Lower lobe of right lung (tissue), 2 donors: Measurements from ENCODE around the gene PRKG1. TPM values are rescaled to one million over a fixed set of nuclear protein-coding genes. Genes with fewer than 3 reads are reported as not detected.
"Not testable (repeated sequence)": the region's sequence is repeated elsewhere in the genome, so short reads cannot be mapped to it uniquely, and the experiment has no call there.

Experiments
- ATAC-seq, 2 donors: fragments of 200-7000 bp; cut with Tn5 transposase; one replicate each; pipeline ENCODE4 v1.9.1; 2020 to 2022; ENCODE audit warnings: mild to moderate bottlenecking in 2 of 2, moderate library complexity in 2 of 2
- DNase-seq: peaks from one replicate; pipeline ENCODE4 v3.0.0-alpha.2; 2020
- H3K27ac ChIP-seq: fragments of 200-600 bp; one replicate; pipeline ENCODE4 v1.8.0; 2022
- H3K27me3 ChIP-seq: fragments of 200-600 bp; one replicate; pipeline ENCODE4 v1.8.0; 2022; ENCODE audit warnings: low read depth
- H3K36me3 ChIP-seq: fragments of 200-600 bp; one replicate; pipeline ENCODE4 v1.8.0; 2022; ENCODE audit warnings: mild to moderate bottlenecking
- H3K4me1 ChIP-seq: fragments of 200-600 bp; one replicate; pipeline ENCODE4 v1.8.0; 2022
- H3K4me3 ChIP-seq: fragments of 200-600 bp; one replicate; pipeline ENCODE4 v1.8.0; 2022; ENCODE audit warnings: mild to moderate bottlenecking
- H3K9me3 ChIP-seq: fragments of 200-600 bp; one replicate; pipeline ENCODE4 v1.8.0; 2022
- intact Hi-C: fragments of 100-400 bp; cut with DNase I; formaldehyde crosslinking; loops from one replicate; pipeline ENCODE4 v1.11.0; 2022
- total RNA-seq: library from RNA; stranded (reverse); fragmentation: NEBNext Ultra II Directional; extraction: Animal tissue kit (Norgen Biotek cat#: 25700); gene quantifications from one replicate; pipeline ENCODE4 v1.2.1, GENCODE V29; 2021
- TF ChIP-seq, protein P1 (sequence below): fragments of 200-600 bp; IDR thresholded peaks from one replicate; pipeline ENCODE4 v1.8.0; 2022; ENCODE audit warnings: antibody characterized with exemption, mild to moderate bottlenecking
- donor health status: DM: no; HTN: yes; CAD: no; lungs with severe emphysema.

The PRKG1 gene
- total RNA-seq, 1 donor from 2014 or later, result 23.6 TPM

DNA sequence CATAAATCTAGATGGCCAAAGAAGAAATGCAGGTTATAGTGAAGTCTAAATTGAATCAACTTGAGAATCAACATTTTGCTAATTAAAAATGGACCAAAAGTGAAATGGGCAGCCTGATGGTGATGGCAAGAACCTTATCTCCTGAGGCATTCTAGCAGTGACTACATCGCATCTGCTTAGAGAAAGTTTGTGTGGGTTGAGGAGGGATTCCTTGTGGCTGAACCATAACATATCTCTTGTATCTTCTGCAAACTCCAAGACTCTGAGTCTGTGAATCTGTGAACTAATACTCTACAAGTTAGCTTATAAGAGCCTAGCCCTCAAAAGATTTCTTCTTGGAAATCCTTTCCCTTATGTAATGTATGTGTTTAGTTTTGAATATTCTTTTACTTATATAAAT is 85.6 kb downstream of the PRKG1 start:
- intact Hi-C loops, result no loop called here
- ATAC-seq (no peak), DNase-seq (no peak)
- H3K4me1 ChIP-seq, result no peaks in the 10 kb centered on the region
- no peaks in the 10 kb centered on the region for H3K36me3 ChIP-seq
- no peaks in the 10 kb centered on the region for H3K9me3 ChIP-seq
- no peaks in the 10 kb centered on the region for H3K27me3 ChIP-seq
- TF ChIP-seq, protein P1, sequence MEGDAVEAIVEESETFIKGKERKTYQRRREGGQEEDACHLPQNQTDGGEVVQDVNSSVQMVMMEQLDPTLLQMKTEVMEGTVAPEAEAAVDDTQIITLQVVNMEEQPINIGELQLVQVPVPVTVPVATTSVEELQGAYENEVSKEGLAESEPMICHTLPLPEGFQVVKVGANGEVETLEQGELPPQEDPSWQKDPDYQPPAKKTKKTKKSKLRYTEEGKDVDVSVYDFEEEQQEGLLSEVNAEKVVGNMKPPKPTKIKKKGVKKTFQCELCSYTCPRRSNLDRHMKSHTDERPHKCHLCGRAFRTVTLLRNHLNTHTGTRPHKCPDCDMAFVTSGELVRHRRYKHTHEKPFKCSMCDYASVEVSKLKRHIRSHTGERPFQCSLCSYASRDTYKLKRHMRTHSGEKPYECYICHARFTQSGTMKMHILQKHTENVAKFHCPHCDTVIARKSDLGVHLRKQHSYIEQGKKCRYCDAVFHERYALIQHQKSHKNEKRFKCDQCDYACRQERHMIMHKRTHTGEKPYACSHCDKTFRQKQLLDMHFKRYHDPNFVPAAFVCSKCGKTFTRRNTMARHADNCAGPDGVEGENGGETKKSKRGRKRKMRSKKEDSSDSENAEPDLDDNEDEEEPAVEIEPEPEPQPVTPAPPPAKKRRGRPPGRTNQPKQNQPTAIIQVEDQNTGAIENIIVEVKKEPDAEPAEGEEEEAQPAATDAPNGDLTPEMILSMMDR, result no peak
- no peak overlapping the region for H3K27ac ChIP-seq
- H3K4me3 ChIP-seq, result no peak overlapping the region

DNA sequence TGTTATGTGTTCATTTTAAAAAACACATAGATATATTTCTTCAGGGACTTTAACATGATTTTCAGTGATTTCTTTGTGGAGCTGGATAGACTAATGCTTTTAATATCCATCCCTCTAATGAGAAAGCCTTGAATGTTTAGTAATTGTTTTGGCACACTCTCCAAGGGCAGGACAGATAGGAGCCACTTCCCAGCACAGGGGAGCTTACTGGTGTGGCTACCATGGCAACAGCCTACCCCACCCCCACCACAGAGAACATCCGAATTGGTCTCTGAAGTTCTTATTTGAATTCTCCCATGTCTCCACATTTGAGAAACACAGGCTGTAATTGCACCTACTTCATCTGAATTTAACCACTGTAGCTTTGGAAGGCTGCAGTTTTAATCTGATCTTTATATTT is 87.7 kb downstream of the PRKG1 start:
- no peak for ATAC-seq
- no peak overlapping the region for H3K4me3 ChIP-seq
- H3K36me3 ChIP-seq, result no peaks in the 10 kb centered on the region
- no peak for DNase-seq
- intact Hi-C loops, result no loop called here
- H3K4me1 ChIP-seq, result no peaks in the 10 kb centered on the region
- H3K27ac ChIP-seq, result no peak overlapping the region
- H3K27me3 ChIP-seq, result no peaks in the 10 kb centered on the region
- TF ChIP-seq, protein P1, result no peak
- no peaks in the 10 kb centered on the region for H3K9me3 ChIP-seq

DNA sequence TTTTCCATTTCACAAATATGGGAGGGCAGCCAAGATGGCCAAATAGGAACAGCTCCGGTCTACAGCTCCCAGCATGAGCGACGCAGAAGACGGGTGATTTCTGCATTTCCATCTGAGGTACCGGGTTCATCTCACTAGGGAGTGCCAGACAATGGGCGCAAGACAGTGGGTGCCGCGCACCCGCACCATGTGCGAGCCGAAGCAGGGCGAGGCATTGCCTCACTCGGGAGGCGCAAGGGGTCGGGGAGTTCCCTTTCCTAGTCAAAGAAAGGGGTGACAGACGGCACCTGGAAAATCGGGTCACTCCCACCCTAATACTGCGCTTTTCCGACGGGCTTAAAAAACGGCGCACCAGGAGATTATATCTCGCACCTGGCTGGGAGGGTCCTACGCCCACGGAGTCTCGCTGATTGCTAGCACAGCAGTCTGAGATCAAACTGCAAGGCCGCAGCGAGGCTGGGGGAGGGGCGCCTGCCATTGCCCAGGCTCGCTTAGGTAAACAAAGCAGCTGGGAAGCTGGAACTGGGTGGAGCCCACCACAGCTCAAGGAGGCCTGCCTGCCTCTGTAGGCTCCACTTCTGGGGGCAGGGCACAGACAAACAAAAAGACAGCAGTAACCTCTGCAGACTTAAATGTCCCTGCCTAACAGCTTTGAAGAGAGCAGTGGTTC is 89.2 kb downstream of the PRKG1 start:
- H3K4me3 ChIP-seq, DNase-seq, intact Hi-C loops, ATAC-seq, H3K27me3 ChIP-seq, H3K27ac ChIP-seq, H3K4me1 ChIP-seq, H3K36me3 ChIP-seq, H3K9me3 ChIP-seq: not testable (repeated sequence)

DNA sequence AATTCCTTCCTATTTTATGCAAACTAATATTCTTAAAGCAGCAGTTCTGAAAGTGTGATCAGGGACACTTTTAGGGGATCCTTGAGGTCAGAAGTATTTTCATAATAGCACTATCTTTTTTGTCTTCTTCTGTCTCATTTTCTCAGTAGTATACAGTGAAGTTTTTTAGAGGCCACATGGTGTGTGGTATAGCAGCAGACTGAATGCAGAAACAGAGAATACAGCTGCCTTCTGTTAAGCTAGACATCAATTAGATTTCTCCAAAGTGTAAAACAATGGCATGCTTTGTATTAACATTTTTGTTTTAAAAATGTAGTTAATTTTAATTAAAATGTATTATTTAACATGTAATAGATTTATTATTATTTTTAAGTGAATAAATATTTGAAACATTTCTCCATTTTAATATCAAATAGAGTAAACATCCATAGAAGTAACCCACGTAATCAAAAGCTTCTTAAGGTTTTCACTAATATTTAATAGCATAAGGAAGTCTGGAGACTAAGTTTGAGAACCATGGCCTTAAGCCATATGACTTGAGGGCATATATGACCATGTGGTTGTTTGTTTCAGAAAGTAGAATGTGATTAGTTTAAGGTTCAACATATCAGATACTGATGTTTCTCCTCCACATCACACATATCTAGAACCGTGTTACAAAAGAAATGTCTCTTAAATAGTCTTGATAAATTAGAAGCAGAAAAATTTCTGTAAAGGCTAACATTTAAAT is 94.0 kb downstream of the PRKG1 start:
- no peaks in the 10 kb centered on the region for H3K4me1 ChIP-seq
- no peaks in the 10 kb centered on the region for H3K27me3 ChIP-seq
- H3K9me3 ChIP-seq, result no peaks in the 10 kb centered on the region
- intact Hi-C loops, result no loop called here
- H3K4me3 ChIP-seq, result no peak overlapping the region
- DNase-seq (no peak), ATAC-seq (no peak)
- H3K36me3 ChIP-seq, result no peaks in the 10 kb centered on the region
- no peak overlapping the region for H3K27ac ChIP-seq
- TF ChIP-seq, protein P1, result no peak

DNA sequence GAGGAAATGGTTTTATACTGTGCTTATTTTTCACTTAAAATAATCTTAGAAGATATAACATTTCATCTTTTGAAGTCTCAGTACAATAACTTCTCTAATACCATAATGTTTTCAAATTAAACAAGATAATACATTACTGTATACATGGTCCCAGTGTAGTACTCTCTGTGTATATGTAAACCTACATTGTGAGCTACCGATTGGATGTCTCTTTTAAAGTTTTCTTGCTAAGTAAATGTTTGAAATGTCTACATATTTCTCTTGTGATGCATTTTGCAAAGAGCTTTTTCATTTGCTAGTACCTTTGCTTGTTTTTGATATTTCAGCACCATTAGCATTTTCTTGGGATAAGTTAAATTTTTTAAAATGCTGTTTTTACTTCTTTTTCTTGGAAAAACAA is 94.8 kb downstream of the PRKG1 start:
- TF ChIP-seq, protein P1, result no peak
- DNase-seq, result no peak
- H3K27me3 ChIP-seq, result no peaks in the 10 kb centered on the region
- no peaks in the 10 kb centered on the region for H3K4me1 ChIP-seq
- no peak overlapping the region for H3K27ac ChIP-seq
- H3K36me3 ChIP-seq, result no peaks in the 10 kb centered on the region
- no peak for ATAC-seq
- intact Hi-C loops, result no loop called here
- H3K4me3 ChIP-seq, result no peak overlapping the region
- H3K9me3 ChIP-seq, result no peaks in the 10 kb centered on the region

DNA sequence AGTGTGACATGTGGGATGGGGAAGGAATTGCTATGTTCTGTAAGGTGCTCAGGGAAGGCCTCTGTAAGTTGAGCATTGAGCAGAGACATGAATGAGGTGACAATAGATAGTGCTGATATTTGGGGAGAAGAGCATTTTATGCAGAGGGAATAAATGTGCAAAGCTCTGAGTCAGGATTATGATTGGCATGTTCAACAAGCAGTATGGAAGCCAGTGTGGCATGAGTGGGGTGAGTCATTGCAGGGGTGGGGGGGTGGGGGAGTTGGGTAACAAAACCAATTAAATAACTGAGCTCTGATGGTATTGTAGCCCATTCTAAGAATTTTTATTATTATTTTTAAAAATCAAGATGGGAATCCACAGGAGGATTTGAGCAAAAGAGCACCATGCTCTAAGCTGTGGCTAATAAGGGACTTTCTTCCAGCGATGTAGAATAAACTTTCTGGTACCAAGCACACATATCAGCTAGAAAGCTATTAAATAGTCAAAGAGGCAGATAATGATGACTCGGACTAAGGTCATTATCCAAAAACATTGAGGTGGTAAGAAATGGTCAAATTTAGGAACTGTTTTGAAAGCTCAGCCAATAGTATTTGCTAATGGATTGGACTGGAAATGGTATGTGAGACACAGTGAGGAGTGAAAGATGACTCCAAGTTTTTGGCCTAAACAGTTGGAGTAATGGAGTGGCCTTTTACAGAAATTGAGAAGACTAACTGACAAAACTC is 96.4 kb downstream of the PRKG1 start:
- intact Hi-C loops, result no loop called here
- DNase-seq (no peak), ATAC-seq (no peak)
- TF ChIP-seq, protein P1, result no peak
- Histone ChIP-seq H3K4me1 (no peaks in the 10 kb centered on the region), H3K4me3 (no peak overlapping the region), H3K27ac (no peak overlapping the region), H3K27me3 (no peaks in the 10 kb centered on the region), H3K36me3 (no peaks in the 10 kb centered on the region), H3K9me3 (no peaks in the 10 kb centered on the region)
